Middle frontal gyrus (tissue), 1 donor: Measurements from ENCODE around the gene EXOC1L.

Experiments
- DNase-seq: peaks from one replicate; pipeline ENCODE4 v3.0.0-alpha.2; 2015; ENCODE audit warnings: low spot score; ENCODE audit errors: extremely low spot score

The EXOC1L gene

GRCh38 chr4:55819634-55820033 lies at the start of gene EXOC1L:
EXOC1L (plus strand) TSS chr4:55819790; CDS start chr4:55820027, 237 bp downstream.
- DNase-seq: no peak

DNA sequence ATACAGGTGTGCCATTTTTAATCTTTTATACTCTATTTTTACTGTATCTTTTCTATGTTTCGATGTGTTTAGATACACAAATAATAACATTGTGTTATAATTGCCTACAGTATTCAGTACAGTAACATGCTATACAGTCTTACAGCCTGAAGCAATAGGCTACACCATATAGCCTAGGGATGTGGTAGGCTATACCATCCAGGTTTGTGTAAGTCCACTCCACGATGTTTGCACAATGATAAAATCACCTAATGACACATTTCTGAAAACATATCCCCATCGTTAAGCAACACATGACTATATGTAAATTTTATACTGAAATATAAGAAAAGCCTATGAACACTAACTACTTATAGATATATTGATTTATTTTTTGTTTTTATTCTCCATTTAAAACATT lies 48.9 kb upstream of the EXOC1L start:
- DNase-seq: no peak

DNA sequence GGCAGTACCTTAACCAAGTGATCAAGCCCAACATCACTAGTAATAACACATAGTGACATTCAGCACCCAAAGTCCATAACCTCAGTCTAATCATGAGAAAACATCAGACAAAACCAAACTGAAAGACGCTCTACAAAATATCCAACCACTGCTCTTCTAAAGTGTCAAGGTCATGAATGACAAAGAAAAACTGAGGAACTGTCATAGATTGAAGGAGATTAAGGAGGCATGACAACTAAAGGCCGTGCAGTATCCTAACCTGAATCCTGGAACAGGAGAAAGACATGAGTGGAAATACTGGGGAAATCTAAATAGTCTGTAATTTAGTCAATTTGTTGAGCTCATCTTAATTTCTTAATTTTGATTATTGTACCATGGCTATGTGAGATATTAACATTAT lies 38.2 kb upstream of the EXOC1L start:
- no peak for DNase-seq

GRCh38 chr4:55781812-55782211 lies 37.8 kb upstream of the EXOC1L start:
- no peak for DNase-seq

DNA sequence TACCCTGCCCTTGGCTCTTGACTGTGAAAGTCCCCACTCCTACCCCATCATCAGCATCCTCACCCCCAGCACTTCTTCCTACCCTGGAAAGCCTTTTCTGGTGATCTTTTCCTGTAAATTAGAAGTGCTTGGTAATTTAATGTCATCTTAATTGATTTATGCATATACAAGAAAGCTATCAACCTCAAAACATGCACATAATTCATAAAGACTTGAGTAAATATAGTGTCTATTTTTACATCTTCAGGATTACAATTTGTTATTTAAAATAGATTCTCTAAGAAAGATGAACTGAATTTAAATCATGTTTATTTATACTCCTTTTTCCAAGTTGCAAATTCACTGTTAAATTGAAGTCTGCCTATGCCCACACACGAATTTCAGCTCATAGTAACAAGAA lies 36.0 kb upstream of the EXOC1L start:
- DNase-seq: no peak

- no peak for DNase-seq
Observed at GRCh38 chr4:55784747-55785146, 34.8 kb upstream of the EXOC1L start.

DNA sequence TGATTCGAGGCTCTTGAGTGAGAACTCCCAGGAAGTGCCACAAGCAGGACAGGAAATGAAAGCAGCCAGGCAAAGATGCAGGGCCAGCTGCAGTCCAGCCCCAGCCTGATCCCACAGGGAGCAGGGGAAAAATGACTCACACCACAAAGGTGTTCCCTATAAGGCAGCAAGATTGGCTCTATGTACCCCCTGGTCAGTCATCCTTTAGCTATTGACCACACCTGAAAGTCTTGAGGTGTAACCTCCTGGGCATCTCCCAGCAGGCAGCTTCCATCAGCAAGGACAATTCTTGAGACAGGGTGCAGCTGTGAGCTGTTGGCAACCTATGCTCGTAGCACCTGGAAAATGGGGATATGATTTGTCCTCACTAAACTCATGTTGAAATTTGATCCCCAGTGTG lies 27.9 kb upstream of the EXOC1L start:
- DNase-seq: no peak

DNA sequence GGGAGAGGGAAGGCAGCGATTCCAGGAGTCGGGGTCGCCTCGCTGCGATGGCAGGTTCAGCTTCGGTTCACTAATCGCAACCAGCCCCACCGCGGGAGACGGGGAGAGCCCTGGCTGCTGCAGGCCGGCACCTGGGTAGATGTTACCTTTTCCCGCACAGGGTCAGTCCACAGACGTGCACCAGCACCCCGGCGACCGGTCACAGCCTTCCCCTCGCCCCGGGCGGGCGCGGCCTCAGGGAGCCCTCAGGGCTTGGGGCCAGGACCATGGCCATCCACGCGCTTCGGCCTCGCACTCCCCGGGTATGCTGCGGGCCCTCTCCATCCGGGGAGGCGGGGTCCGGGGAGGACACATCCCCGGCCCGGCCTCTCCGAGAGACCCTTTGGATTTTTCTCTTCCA lies 26.1 kb upstream of the EXOC1L start:
- no peak for DNase-seq

GRCh38 chr4:55794053-55794452 lies 25.5 kb upstream of the EXOC1L start:
- no peak for DNase-seq

GRCh38 chr4:55795341-55795740 lies 24.2 kb upstream of the EXOC1L start:
- DNase-seq: no peak

DNA sequence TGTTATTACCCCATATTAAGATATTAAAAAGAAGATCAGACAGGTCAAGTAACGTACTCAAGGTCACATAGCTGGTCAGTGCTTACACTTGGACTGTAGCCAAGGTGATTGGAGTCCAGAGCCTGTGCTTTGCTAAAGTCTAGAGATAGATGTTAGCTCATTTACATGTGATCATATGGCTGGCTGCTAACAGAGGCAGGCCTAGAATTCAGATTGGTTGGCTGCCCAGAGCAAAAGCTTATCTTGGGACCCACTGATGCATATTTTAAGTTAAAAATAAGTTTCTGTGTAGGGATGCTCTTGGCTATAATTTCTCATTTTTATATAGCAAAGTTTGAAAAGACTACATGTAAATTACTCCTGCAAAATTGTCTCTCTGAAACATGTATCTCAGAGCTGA lies 18.1 kb upstream of the EXOC1L start:
- DNase-seq: no peak

DNA sequence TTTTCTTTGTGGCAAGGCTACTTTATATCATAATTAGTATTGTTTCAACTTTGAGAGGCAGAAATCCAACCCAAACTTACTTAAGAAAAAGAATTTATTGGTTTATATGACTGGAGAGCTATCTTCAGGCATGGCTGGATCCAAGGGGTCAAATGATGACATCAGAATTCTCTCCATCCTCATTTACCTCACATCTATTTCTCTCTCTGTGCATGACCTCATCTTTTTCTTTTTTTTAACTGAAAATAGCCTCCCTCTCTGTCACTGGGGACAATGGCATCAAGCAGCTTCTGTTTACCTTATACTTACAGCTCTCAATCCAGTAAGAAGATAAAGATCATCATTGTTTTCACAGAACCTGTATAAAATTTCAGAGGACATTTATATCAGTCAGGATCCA lies 12.0 kb upstream of the EXOC1L start:
- no peak for DNase-seq

DNA sequence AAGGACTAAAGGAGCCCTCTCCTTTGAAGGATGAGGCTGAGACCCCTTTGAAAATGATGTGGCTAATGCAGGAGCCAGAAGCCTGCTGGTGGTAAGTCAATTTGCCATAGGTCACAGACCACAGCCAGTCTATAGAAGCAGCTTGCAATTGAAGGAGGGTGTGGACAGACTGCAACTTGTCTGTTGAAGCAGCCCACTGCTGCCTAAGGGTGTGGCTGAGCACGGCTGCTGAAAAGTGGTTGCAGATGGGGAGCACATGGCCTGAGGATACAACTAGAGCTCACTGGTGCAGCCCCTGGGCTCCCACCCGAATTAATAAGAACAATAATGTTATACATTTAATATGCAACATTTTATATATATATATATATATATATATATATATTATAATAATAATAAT lies 11.4 kb upstream of the EXOC1L start:
- DNase-seq: no peak

DNA sequence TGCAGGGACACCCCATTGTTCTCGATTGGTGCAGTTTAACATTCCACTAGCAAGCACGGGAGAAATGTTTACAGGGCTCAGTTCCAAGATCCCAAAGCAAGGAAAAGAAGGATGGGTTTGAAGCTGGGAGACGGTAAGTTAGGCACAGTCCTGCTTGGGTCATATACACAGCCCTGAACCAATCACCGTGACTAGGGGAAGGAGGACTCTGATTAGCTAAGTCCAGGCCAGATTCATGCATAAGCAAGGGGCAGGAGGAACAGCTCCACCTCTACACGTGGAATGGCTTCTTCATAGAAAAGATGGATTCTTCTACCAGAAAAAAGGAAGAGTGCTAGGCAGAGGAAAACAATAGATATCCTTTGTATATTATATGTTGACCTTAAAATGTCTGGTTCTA lies 11.0 kb upstream of the EXOC1L start:
- DNase-seq: no peak

DNA sequence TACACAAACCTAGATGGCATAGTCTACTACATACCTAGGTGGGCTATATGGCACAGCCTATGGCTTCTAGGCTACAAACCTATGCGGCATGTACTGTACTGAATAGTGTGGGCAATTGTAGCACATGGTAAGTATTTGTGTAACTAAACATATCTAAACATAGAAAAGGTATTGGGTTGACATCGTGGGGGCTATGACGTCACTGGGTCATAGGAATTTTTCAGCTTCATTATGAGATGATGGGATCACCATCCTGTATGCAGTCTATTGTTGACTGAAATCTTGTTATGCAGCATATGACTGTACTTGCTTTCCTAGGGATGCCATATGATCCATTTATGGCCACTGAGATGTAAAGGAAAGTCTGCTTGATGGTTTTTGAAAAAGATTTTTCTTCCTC lies 1.9 kb upstream of the EXOC1L start:
- DNase-seq: no peak

GRCh38 chr4:55820279-55820678 lies 689 bp downstream of the EXOC1L start:
- DNase-seq: no peak

GRCh38 chr4:55822329-55822728 lies 2.7 kb downstream of the EXOC1L start:
- DNase-seq: no peak

- no peak for DNase-seq
Observed at GRCh38 chr4:55824865-55825264, 5.3 kb downstream of the EXOC1L start.

- no peak for DNase-seq
Observed at GRCh38 chr4:55826986-55827385, 7.4 kb downstream of the EXOC1L start.

DNA sequence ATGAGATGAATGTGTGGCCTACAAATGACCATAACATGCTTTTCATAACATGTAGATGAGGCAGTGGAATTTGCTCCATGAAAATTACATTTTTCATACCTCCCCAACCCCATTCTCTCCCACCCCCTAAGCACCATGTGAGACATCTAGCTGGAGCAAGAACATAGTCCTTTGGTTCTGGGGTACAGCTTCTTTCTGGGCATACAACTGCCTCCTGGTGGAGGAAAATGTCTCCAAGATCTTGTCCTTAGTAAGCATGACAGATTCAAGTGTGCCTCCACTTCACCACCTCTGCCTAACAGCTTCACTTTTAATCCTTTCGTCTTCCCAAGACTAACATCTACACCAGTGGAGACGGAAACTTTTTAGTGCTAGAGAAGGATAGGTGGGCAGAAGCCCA lies 8.0 kb downstream of the EXOC1L start:
- DNase-seq: no peak

DNA sequence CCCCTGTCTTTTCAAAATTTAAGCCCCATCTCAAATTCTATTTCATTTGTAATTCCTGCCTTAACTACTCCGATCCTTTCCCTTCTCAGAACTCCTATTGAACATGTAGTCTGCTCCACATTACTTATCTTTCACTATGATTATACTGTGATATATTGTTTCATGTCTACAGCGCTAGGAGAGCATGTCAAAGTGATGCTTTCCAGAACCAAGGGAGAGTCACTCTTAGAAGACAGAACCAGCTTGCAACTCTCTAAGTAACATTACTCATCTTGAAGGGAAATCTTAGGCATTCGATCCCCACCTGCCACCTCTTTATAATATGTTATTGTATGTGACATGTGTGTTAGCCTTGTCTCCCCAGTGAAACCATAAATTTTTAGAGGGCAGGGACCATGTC lies 10.5 kb downstream of the EXOC1L start:
- no peak for DNase-seq

DNA sequence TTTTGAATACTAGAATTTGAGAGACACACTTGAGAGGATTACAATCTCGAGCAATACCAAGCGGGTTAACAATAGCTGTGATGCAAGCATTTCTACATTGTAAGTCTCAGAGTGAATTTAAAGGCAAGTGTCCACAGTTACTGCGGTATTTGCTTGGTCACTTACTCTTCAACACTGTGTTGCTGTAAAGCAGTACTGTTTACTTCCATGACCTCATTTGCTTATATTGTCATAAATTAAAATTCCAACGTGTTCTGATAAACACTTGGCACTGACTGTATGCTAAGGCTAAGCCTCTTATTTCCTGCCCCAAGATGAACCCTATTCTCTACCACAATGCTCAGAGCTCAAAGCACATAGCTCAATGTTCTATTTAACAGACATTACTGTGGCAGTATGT lies 11.1 kb downstream of the EXOC1L start:
- DNase-seq: no peak

DNA sequence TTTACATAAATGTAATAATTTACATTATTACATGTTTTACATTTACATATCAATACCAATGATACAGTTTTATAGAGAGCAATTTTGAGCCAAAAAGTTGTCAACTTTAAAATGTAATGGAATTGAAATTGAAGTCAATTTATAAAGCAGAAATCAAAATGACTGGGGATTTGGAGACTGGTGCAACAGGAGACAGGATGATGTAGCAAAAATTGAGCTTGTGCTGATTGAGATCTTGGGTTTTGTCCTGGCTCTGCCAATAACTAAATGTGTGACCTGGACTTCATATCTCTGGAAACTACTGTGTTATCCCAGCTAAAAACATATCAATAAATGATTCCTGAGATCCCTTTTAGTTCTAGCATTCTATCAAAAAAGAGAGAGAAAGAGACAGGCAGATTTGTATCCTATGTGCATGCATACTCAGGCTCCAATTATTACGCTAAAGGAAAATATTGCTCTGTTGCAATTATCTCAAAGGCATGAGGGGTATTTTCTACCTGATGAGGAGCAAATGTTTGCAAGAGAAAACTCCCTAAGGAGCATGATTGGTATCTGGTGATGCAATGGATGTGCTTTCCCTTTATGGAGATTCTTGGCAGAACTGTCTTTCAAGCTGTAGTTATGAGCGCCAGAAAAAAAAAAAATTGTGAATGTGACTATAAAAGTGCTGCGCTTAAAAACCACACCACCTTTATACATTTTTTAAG lies 14.7 kb downstream of the EXOC1L start:
- no peak for DNase-seq

GRCh38 chr4:55837903-55838302 lies 18.3 kb downstream of the EXOC1L start:
- DNase-seq: no peak
